ENCODE results near the gene FKBP4.

Gene FKBP4

DNA sequence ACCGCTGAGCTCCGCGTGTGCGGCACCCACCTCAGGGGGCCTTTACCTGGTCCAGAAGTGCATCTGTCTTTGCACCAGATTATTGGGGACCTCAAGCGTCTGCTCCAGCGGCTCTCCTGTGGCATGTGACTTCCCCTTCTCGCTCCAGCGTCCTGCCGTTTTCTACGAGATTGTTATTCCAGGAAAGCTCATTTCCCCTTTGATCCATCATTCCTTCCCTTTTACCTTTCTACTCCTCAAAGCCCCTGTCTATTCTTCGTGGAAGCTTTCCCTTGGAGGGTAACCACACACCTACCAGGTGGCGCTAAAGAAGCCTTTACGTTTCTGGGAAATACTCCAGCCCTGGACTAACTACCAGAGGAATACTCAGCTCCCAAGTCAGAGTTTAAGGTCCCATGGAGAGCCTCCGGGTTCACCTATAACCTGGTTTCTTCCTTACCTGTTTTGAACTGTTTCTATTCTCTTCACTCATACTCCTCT lies 1.5 kb downstream of the FKBP4 start:
- peak; percentile 35 for TF ChIP-seq CTCF (IDR thresholded peaks at IDR 0.05; ENCODE audit: poor library complexity, severe bottlenecking)
- H3K27ac ChIP-seq (ENCODE audit: poor library complexity, severe bottlenecking) = peak overlapping the region; percentile 53
- no peaks in the 10 kb centered on the region for H3K9me3 ChIP-seq (ENCODE audit: severe bottlenecking)
- H3K36me3 ChIP-seq (ENCODE audit: low read depth) = peaks cover 53% of the 10 kb centered on the region
- H3K4me3 ChIP-seq (ENCODE audit: severe bottlenecking) = peak overlapping the region; percentile 96
- ATAC-seq (ENCODE audit: low read depth) = 0 out of 3 replicates have a peak, but pooled peaks have one; percentile 11
- DNase-seq (ENCODE audit: low spot score) = no peak
- no peaks in the 10 kb centered on the region for H3K27me3 ChIP-seq (ENCODE audit: insufficient read depth, poor library complexity, severe bottlenecking)
- H3K4me1 ChIP-seq (ENCODE audit: insufficient read depth, poor library complexity, severe bottlenecking) = peaks cover 6% of the 10 kb centered on the region

DNA sequence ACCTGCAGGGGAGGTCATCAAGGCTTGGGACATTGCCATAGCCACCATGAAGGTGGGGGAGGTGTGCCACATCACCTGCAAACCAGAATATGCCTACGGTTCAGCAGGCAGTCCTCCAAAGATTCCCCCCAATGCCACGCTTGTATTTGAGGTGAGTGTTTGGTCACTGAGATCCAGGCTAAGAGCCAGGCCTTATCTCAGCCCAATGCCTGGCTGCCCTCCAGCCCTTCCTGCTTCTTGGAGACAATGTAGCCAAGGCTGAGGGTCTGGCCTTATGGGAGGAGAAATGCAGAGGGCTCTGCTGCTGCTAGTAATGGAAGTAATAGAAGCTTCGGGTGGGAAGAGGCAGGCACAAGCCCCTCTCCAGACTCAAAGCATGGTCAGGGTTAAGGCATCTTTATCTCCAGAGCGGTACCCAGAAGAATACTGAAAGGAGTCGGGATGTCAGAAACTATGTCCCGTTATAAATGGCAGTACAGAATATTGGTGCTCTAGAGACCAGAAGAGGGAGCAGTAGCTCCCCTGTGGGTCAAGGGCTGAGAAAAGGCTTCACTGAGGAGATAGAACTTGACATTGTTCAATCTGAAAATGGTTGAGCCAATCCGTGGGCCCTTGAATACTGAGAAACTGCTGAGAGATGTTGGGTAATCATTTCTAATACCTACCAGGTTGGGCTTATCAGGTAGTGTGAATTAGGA lies 3.1 kb downstream of the FKBP4 start:
- no peaks in the 10 kb centered on the region for H3K27me3 ChIP-seq (ENCODE audit: insufficient read depth, poor library complexity, severe bottlenecking)
- H3K27ac ChIP-seq (ENCODE audit: poor library complexity, severe bottlenecking) = no peak overlapping the region
- no peak for TF ChIP-seq CTCF (IDR thresholded peaks at IDR 0.05; ENCODE audit: poor library complexity, severe bottlenecking)
- peaks cover 69% of the 10 kb centered on the region for H3K36me3 ChIP-seq (ENCODE audit: low read depth)
- no peak overlapping the region for H3K4me3 ChIP-seq (ENCODE audit: severe bottlenecking)
- peaks cover 6% of the 10 kb centered on the region for H3K4me1 ChIP-seq (ENCODE audit: insufficient read depth, poor library complexity, severe bottlenecking)
- DNase-seq (ENCODE audit: low spot score) = no peak
- H3K9me3 ChIP-seq (ENCODE audit: severe bottlenecking) = no peaks in the 10 kb centered on the region
- ATAC-seq (ENCODE audit: low read depth) = no peak

GRCh38 chr12:2800046-2800570 lies 5.3 kb downstream of the FKBP4 start:
- H3K27ac ChIP-seq (ENCODE audit: poor library complexity, severe bottlenecking) = no peak overlapping the region
- H3K36me3 ChIP-seq (ENCODE audit: low read depth) = peaks cover 91% of the 10 kb centered on the region
- no peaks in the 10 kb centered on the region for H3K9me3 ChIP-seq (ENCODE audit: severe bottlenecking)
- DNase-seq (ENCODE audit: low spot score) (no peak), ATAC-seq (ENCODE audit: low read depth) (no peak)
- H3K4me3 ChIP-seq (ENCODE audit: severe bottlenecking) = no peak overlapping the region
- TF ChIP-seq CTCF (IDR thresholded peaks at IDR 0.05; ENCODE audit: poor library complexity, severe bottlenecking) = no peak
- no peaks in the 10 kb centered on the region for H3K27me3 ChIP-seq (ENCODE audit: insufficient read depth, poor library complexity, severe bottlenecking)
- peaks cover 6% of the 10 kb centered on the region for H3K4me1 ChIP-seq (ENCODE audit: insufficient read depth, poor library complexity, severe bottlenecking)

- peaks cover 92% of the 10 kb centered on the region for H3K36me3 ChIP-seq (ENCODE audit: low read depth)
- no peaks in the 10 kb centered on the region for H3K27me3 ChIP-seq (ENCODE audit: insufficient read depth, poor library complexity, severe bottlenecking)
- H3K9me3 ChIP-seq (ENCODE audit: severe bottlenecking) = no peaks in the 10 kb centered on the region
- H3K4me3 ChIP-seq (ENCODE audit: severe bottlenecking) = no peak overlapping the region
- H3K4me1 ChIP-seq (ENCODE audit: insufficient read depth, poor library complexity, severe bottlenecking) = peaks cover 6% of the 10 kb centered on the region
- no peak overlapping the region for H3K27ac ChIP-seq (ENCODE audit: poor library complexity, severe bottlenecking)
- ATAC-seq (ENCODE audit: low read depth) (no peak), DNase-seq (ENCODE audit: low spot score) (no peak)
- TF ChIP-seq CTCF (IDR thresholded peaks at IDR 0.05; ENCODE audit: poor library complexity, severe bottlenecking) = no peak
Observed at GRCh38 chr12:2801044-2801783, 6.4 kb downstream of the FKBP4 start.

All from RWPE2 (cell line).